HepG2 (cell line): Measurements from ENCODE around the gene PSMC3IP. TPM values are rescaled to one million over a fixed set of nuclear protein-coding genes. Genes with fewer than 3 reads are reported as not detected.
A peak's percentile ranks its signal among the peaks of the same experiment; 100 is the strongest.

Experiments used
- ATF5 ChIP-seq: sonication (generic); formaldehyde crosslinking; IDR thresholded peaks from 2 replicates; pipeline ENCODE4 v1.4.0; 2020; ENCODE audit warnings: mild to moderate bottlenecking, low read depth, missing genetic modification reagents
- BCL6 ChIP-seq: IDR thresholded peaks from 2 replicates; pipeline ENCODE4 v1.6.1; 2016; ENCODE audit warnings: missing genetic modification reagents, missing compliant biosample characterization
- CEBPZ ChIP-seq: IDR thresholded peaks from 2 replicates; pipeline ENCODE4 v1.6.1; 2012; ENCODE audit warnings: low read length, improper control_type of control experiment
- E2F2 ChIP-seq: sonication (generic); formaldehyde crosslinking; IDR thresholded peaks from 2 replicates; pipeline ENCODE4 v1.4.0; 2020; ENCODE audit warnings: missing genetic modification reagents, borderline replicate concordance
- EP300 ChIP-seq, 3 experiments: sonication (generic) in 1 of 3; formaldehyde crosslinking in 1 of 3; IDR thresholded peaks; 2 replicates each; pipeline versions ENCODE4 v1.5.1 to v1.6.1; 2011 to 2020; ENCODE audit warnings: low read depth in 2 of 3, low read length in 2 of 3, borderline replicate concordance in 1 of 3, improper control_type of control experiment in 1 of 3, mild to moderate bottlenecking in 1 of 3, missing genetic modification reagents in 1 of 3, moderate library complexity in 1 of 3
- FOXC1 ChIP-seq: sonication (generic); formaldehyde crosslinking; IDR thresholded peaks from 2 replicates; pipeline ENCODE4 v1.8.0; 2022; ENCODE audit warnings: mild to moderate bottlenecking, missing genetic modification reagents, borderline replicate concordance
- HDAC2 ChIP-seq: sonication (generic); formaldehyde crosslinking; IDR thresholded peaks from 2 replicates; pipeline ENCODE4 v1.4.0; 2020; ENCODE audit warnings: missing genetic modification reagents
- HOMEZ ChIP-seq: IDR thresholded peaks from 2 replicates; pipeline ENCODE4 v1.6.1; 2016; ENCODE audit warnings: low read depth
- KMT2B ChIP-seq: IDR thresholded peaks from 2 replicates; pipeline ENCODE4 v1.6.1; 2016; ENCODE audit warnings: missing genetic modification reagents, missing compliant biosample characterization
- NFE2L1 ChIP-seq: sonication (generic); formaldehyde crosslinking; IDR thresholded peaks from 2 replicates; pipeline ENCODE4 v1.4.0; 2020; ENCODE audit warnings: missing genetic modification reagents, mild to moderate bottlenecking, borderline replicate concordance
- PBX2 ChIP-seq: IDR thresholded peaks from 2 replicates; pipeline ENCODE4 v1.6.1; 2016; ENCODE audit warnings: control low read depth
- SKIL ChIP-seq: sonication (generic); formaldehyde crosslinking; IDR thresholded peaks from 2 replicates; pipeline ENCODE4 v1.8.0; 2022; ENCODE audit warnings: missing genetic modification reagents, mild to moderate bottlenecking, moderate library complexity, borderline replicate concordance
- TGIF2 ChIP-seq: IDR thresholded peaks from 2 replicates; pipeline ENCODE4 v1.6.1; 2016; ENCODE audit warnings: control low read depth, missing compliant biosample characterization
- ZBTB7B ChIP-seq: sonication (generic); formaldehyde crosslinking; IDR thresholded peaks from 2 replicates; pipeline ENCODE4 v1.4.0; 2020; ENCODE audit warnings: missing genetic modification reagents
- ZNF644 ChIP-seq: IDR thresholded peaks from 2 replicates; pipeline ENCODE4 v1.6.1; 2016; ENCODE audit warnings: low read depth
- ZNF713 ChIP-seq: sonication (generic); formaldehyde crosslinking; IDR thresholded peaks from 2 replicates; pipeline ENCODE4 v1.4.0; 2020; ENCODE audit warnings: mild to moderate bottlenecking, missing genetic modification reagents
- ZNF740 ChIP-seq: sonication (generic); formaldehyde crosslinking; IDR thresholded peaks from 2 replicates; pipeline ENCODE4 v1.4.0; 2020; ENCODE audit warnings: missing genetic modification reagents
- polyA plus RNA-seq, 8 experiments: library from polyadenylated mRNA; depleted of rRNA in 3 of 8; stranded (reverse) in 7 of 8; unstranded in 1 of 8; fragments of >200 nt; fragmentation: Illumina TruSeq in 4 of 8; extraction: Trizol in 4 of 8; gene quantifications; 2 replicates each; pipeline versions ENCODE4 v1.2.1 to v1.2.3, GENCODE V29; 2011 to 2016; ENCODE audit warnings: low read depth in 4 of 8, missing spikeins in 1 of 8, mixed read lengths in 1 of 8; ENCODE audit not compliant: insufficient read depth in 1 of 8
- total RNA-seq, 5 experiments: library from RNA; depleted of rRNA; stranded (reverse); fragments of >200 nt; fragmentation: Illumina TruSeq; extraction: Trizol; gene quantifications; 2 replicates each; pipeline ENCODE4 v1.2.3, GENCODE V29; 2016; ENCODE audit warnings: low read depth in 1 of 5

Gene PSMC3IP
- total and polyA plus RNA-seq, 2 of the 13 experiments (the other 11 are each of a cell fraction or from before 2014, with no cell fraction given) = 6.5 to 22.4 TPM

- TF ChIP-seq PBX2 (CRISPR knock-in tag) (peak; percentile 18; the same call in 1 of the 2 replicates), ZNF644 (CRISPR knock-in tag) (peak; percentile 64), ZBTB7B (CRISPR knock-in tag) (peak; percentile 67; the same call in 1 of the 2 replicates), HOMEZ (peak; percentile 57), NFE2L1 (CRISPR knock-in tag) (peak; percentile 56; the same call in 1 of the 2 replicates), ZNF740 (CRISPR knock-in tag) (no peak), FOXC1 (no peak; the same call in 1 of the 2 replicates), EP300 (IDR thresholded peaks at IDR 0.05; ENCODE audit: low read depth in 2 of 2, low read length in 2 of 2) (peak in 1 of 2 experiments; percentile 74; a peak in 2 of 4 replicates), EP300 (CRISPR knock-in tag; IDR thresholded peaks at IDR 0.05; ENCODE audit: borderline replicate concordance) (no peak; the same call in 1 of the 2 replicates), CEBPZ (no peak), ATF5 (CRISPR knock-in tag) (no peak), KMT2B (CRISPR knock-in tag) (peak; percentile 68; the same call in 1 of the 2 replicates), BCL6 (CRISPR knock-in tag) (peak; percentile 58; the same call in 1 of the 2 replicates), HDAC2 (CRISPR knock-in tag) (peak; percentile 88), ZNF713 (CRISPR knock-in tag) (0 out of 2 replicates have a peak, but pooled peaks have one; percentile 30), TGIF2 (CRISPR knock-in tag) (0 out of 2 replicates have a peak, but pooled peaks have one; percentile 37), E2F2 (0 out of 2 replicates have a peak, but pooled peaks have one; percentile 3), SKIL (CRISPR knock-in tag) (0 out of 2 replicates have a peak, but pooled peaks have one; percentile 40)
Measured at GRCh38 chr17:42564815-42565522, 12.6 kb downstream of the PSMC3IP start (continued).
